Stimulated activated naive CD8-positive, alpha-beta T cell treated with anti-CD3 and anti-CD28 coated beads, Interleukin-15, Interleukin-2, amounts not matched to agents 100 ng/mL and 50 ng/mL, for 24 hours (primary cell): Measurements from ENCODE around the gene SORCS2.

Experiments
- H3K27ac Mint-ChIP-seq: one replicate; pipeline ENCODE4 v1.8.0; 2021; ENCODE audit warnings: mild to moderate bottlenecking, mixed read lengths
- H3K27me3 Mint-ChIP-seq: one replicate; pipeline ENCODE4 v1.8.0; 2021; ENCODE audit warnings: mixed read lengths
- H3K36me3 Mint-ChIP-seq: one replicate; pipeline ENCODE4 v1.8.0; 2021; ENCODE audit warnings: low read depth, mixed read lengths
- H3K4me1 Mint-ChIP-seq: one replicate; pipeline ENCODE4 v1.8.0; 2021; ENCODE audit warnings: low read depth, mixed read lengths
- H3K4me3 Mint-ChIP-seq: one replicate; pipeline ENCODE4 v1.8.0; 2021; ENCODE audit warnings: mild to moderate bottlenecking, mixed read lengths
- H3K9me3 Mint-ChIP-seq: one replicate; pipeline ENCODE4 v1.8.0; 2021; ENCODE audit warnings: mixed read lengths

Gene SORCS2

DNA sequence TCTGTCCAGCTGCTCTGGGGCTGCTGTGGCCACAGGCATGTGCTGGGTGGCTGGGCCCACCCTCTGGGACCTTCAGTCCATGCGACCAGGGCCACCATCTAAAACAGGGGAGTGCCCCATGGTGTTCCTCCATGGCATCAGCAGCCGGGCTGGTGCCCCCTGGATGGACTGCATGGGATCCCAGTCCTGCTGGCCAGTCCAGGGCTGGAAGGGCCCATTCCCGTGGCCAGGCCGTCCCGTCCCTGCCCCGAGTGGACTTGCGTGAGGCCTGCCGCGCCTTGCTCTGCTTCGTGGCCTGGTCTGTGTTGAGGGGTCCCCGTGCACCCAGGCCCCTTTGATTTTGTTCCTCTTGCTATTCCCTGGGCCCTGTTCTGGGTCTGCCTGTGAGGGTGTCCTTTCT is 36.4 kb downstream of the SORCS2 start:
- Mint-ChIP-seq H3K9me3 (no peaks in the 10 kb centered on the region), H3K4me3 (no peak overlapping the region), H3K27me3 (no peaks in the 10 kb centered on the region), H3K4me1 (no peaks in the 10 kb centered on the region), H3K36me3 (no peaks in the 10 kb centered on the region), H3K27ac (no peak overlapping the region)

DNA sequence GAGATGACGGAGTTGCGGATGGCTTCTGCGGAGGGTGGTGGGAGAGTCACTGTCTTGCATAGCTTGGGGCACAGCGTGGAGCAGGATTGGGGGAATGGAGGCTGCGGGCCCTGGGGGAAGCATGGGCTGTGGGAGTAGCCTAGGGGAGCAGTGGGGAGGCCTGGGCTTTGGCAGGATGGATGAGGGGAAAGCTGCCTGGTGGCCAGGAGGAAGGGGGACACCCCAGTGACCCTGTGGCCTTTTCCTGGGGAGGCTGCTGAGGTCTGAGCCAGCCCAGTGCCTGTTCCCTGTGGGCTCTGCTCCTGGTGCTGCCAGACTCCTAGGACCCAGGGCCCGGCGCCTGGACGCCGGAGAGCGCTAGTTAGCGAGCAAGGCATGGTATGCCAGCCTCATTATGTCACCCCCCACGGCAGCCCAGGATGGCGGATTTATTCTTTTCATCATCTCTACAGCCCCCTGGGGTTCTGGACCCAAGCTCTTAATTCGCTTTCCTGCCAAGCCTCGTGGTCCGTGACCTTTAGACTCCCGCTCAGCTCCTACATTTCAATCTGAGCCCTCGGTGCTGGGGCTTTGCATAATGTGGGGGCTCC is 39.8 kb downstream of the SORCS2 start:
- no peaks in the 10 kb centered on the region for H3K4me1 Mint-ChIP-seq
- no peak overlapping the region for H3K4me3 Mint-ChIP-seq
- H3K27me3 Mint-ChIP-seq: no peaks in the 10 kb centered on the region
- no peaks in the 10 kb centered on the region for H3K9me3 Mint-ChIP-seq
- H3K36me3 Mint-ChIP-seq: no peaks in the 10 kb centered on the region
- no peak overlapping the region for H3K27ac Mint-ChIP-seq

DNA sequence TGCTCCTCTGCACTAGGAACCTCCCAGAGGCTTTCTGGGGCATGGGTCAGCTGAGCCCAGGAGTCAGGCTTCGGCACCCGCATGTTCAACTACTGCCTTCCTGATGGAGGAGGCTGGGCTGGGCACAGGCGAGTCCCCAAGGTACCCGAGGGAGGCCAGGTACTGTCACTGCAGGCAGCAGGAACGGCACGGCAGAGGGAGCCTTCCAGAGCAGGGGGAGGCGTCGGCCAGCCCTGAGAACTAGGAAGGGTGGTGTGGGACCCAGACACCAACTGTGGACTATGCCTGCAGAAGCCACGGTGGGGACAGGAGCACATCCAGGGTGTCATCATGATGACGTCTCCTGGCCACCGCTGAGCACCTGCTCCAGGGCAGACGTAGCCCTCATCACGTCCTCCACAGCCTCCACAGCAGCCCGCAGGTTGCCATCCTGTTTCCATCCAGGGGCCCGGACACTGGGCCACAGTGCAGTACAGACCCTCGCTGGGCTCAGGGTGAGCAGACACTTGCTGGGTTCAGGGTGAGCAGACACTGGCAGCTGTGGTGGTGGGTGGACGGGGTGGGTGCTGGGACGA is 40.8 kb downstream of the SORCS2 start:
- Mint-ChIP-seq H3K9me3 (no peaks in the 10 kb centered on the region), H3K27ac (no peak overlapping the region), H3K27me3 (no peaks in the 10 kb centered on the region), H3K4me1 (no peaks in the 10 kb centered on the region), H3K36me3 (no peaks in the 10 kb centered on the region), H3K4me3 (no peak overlapping the region)

DNA sequence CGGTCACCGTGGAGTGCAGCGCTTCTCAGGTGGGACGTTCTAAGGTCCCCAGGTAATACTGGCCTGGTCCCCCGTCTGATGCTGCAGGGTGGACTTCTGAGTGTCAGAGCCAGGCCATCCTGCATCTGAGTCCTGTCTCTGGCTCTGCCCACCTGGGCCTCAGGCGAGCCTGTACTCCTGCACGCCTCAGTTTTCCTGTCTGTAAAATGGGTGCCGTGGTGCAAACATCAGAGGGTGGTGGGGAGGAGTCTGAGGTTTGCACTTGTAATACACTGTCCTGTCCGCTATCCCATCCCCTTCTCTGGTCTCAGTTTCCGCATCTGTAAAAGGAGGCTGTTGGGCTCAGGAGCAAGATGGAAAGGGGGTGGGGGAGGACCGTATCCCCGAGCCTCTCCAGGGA is 41.3 kb downstream of the SORCS2 start:
- H3K36me3 Mint-ChIP-seq: no peaks in the 10 kb centered on the region
- no peaks in the 10 kb centered on the region for H3K9me3 Mint-ChIP-seq
- H3K4me3 Mint-ChIP-seq: no peak overlapping the region
- no peaks in the 10 kb centered on the region for H3K4me1 Mint-ChIP-seq
- no peak overlapping the region for H3K27ac Mint-ChIP-seq
- no peaks in the 10 kb centered on the region for H3K27me3 Mint-ChIP-seq

DNA sequence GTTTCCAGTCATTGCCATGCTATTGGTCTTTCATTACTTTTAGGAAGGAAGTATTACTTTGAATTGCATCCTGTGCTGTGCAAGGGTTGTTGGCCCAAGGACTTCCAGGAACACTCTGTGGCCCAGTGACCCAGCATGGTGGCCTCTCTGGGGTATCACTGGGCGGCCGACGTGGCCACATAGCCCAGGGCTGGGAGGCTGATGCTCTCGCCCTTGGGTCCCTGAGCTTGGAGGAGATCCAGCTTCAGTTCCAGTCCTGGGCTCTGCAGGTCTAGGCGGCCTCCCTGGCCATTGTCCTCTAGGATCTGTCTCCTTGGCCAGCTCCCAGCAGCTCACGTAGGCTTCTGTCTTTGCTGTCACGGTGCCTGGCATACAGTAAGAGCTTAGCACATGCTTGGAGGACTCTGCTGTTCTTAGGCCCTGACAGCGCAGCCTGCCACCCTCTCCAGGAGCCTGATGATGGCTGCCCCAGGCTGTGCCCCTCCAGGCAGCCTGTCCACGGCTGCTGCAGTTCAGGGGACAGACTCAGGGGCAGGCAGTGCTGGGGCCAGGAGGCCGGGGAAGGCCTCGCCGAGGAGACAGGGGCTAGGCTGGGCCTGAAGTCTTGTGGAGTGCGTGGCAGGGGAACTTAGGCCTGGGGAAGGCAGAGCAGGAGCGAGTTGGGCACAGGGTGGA is 42.2 kb downstream of the SORCS2 start:
- no peak overlapping the region for H3K4me3 Mint-ChIP-seq

DNA sequence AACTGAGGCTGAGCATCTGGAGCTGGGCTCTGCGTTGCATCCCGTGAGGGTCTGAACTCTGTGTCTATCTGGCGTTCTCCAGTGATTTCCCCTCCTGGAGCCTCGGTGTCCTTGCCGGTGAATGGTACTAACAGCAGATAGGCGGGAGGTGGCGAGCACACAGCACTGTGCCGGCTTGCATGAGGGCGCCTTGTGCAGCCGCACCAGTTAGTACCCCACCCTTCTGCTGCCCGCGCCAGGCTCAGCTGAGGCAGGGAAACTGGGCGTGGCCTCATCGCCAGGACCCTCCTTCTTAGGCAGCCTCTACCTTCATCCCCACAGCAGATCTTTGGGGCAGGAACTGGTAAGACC is 42.7 kb downstream of the SORCS2 start:
- H3K4me1 Mint-ChIP-seq: no peaks in the 10 kb centered on the region
- H3K27ac Mint-ChIP-seq: no peak overlapping the region
- H3K9me3 Mint-ChIP-seq: no peaks in the 10 kb centered on the region
- no peak overlapping the region for H3K4me3 Mint-ChIP-seq
- H3K27me3 Mint-ChIP-seq: no peaks in the 10 kb centered on the region
- no peaks in the 10 kb centered on the region for H3K36me3 Mint-ChIP-seq

More for the DNA sequence above, 42.2 kb downstream of the SORCS2 start:
- H3K27me3 Mint-ChIP-seq: no peaks in the 10 kb centered on the region
- no peak overlapping the region for H3K27ac Mint-ChIP-seq
- H3K9me3 Mint-ChIP-seq: no peaks in the 10 kb centered on the region
- H3K36me3 Mint-ChIP-seq: no peaks in the 10 kb centered on the region
- H3K4me1 Mint-ChIP-seq: no peaks in the 10 kb centered on the region

DNA sequence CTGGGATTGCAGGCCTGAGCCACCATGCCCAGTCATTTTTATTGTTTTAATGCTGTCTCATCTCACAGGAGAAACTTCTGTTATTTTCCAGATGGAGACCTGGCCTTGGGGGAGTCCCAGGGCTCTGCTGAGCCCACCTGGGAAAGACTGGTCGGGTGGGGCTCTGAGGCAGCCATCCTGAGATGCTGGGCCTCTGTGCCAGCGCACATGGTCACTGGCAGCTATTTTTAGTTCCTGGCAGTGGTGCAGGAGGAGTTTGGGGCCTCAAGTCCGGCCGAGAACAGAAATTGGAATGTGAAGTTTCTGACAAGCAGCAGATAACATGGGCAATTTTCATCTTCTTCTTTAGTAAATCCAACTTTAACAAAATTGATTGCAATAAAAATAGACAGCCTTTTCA is 44.5 kb downstream of the SORCS2 start:
- Mint-ChIP-seq H3K27ac (no peak overlapping the region), H3K9me3 (no peaks in the 10 kb centered on the region)

DNA sequence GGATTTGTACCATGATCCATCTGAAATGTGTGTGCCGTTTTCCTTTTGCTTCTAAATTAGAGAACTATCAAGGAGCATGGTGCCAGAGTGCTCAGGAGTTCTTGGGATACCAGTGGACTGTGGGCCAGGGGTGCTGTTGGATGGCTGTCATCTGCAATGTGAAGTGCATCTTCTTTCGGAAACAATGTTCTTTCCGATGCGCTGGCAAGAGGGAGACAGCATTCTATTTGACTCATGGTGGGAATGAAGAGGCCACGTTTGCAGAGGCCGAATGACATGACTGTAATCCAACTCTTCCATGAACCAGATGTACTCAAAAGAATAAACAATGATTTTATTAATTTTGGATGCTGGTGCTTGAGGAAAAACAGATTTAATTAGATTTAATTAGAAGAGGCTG is 45.5 kb downstream of the SORCS2 start:
- Mint-ChIP-seq H3K9me3 (no peaks in the 10 kb centered on the region), H3K27ac (no peak overlapping the region), H3K27me3 (peaks cover 6% of the 10 kb centered on the region), H3K4me1 (no peaks in the 10 kb centered on the region), H3K4me3 (no peak overlapping the region), H3K36me3 (no peaks in the 10 kb centered on the region)

More for the DNA sequence above, 44.5 kb downstream of the SORCS2 start:
- Mint-ChIP-seq H3K36me3 (no peaks in the 10 kb centered on the region), H3K4me1 (no peaks in the 10 kb centered on the region), H3K4me3 (no peak overlapping the region), H3K27me3 (peaks cover 6% of the 10 kb centered on the region)

DNA sequence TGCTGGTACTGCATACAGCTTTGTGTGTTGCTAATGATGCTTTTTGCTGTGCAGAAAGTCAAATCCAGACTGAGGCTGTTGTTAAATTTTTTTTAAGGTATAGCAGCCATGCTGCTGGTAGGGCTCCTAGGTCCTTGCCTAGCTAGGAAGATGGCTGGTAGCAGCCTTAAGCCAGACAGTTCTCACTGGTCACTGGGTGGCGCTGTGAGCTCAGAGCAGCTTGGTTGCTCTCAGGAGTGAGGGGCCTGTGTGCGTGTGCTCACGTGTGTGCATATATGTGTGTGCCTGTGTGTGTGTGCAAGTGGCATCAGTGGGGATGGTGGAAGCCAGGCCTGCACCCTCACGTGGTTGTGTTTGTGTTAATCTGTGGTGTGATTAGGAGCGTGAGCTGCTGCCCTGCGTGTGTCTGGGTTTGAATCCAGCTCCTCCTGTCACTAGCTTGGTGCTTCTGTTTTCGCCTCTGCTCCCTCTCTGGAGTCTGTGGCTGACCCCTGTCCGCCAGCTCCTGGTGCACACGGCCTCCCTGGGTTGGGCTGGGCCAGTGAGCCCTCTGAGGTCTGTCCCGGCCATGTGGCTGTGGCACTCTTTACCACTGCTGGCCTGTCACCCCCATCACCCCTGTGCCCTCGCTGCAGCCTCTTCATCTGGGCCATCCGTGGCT is 46.1 kb downstream of the SORCS2 start:
- H3K4me3 Mint-ChIP-seq: no peak overlapping the region
- no peaks in the 10 kb centered on the region for H3K9me3 Mint-ChIP-seq
- no peaks in the 10 kb centered on the region for H3K36me3 Mint-ChIP-seq
- H3K4me1 Mint-ChIP-seq: no peaks in the 10 kb centered on the region
- H3K27me3 Mint-ChIP-seq: peaks cover 6% of the 10 kb centered on the region
- H3K27ac Mint-ChIP-seq: no peak overlapping the region

DNA sequence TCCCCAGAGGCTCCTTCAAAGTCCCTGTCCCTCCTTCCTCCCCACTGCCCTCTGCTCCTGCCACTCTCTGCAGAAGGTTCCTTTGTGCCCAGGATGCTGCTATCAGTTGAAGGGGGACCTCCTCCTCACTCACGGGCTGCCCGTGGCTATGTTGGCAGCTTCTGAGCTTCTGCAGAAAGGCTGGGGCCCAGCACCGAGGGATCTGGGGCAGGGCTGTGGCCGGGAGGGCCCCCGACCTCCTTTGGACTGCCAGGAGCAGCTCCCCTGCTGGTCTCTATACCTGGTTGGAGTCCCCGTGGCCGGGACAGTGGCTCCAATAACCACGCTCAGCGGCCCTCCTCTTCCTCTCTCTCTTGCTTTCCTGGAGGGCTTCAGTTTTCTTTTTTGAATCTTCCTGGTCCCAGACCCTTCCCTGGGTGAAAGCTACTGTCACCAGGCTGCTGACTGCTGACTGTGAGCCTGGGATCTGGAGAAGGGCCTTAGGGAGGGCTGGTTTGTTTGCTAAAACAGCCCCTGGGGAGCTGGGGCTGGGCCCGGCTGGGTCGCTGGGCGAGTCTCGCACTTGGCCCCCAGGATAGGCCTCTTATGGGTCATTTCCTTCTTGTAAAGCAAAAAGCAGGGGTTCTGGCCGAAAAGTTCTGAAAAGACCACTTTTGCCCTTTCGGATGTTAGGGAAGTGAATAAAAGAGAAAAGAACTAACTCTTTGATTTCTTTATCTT is 46.9 kb downstream of the SORCS2 start:
- no peak overlapping the region for H3K27ac Mint-ChIP-seq
- H3K4me3 Mint-ChIP-seq: no peak overlapping the region
- H3K36me3 Mint-ChIP-seq: no peaks in the 10 kb centered on the region
- no peaks in the 10 kb centered on the region for H3K4me1 Mint-ChIP-seq
- H3K27me3 Mint-ChIP-seq: peaks cover 6% of the 10 kb centered on the region
- H3K9me3 Mint-ChIP-seq: no peaks in the 10 kb centered on the region

DNA sequence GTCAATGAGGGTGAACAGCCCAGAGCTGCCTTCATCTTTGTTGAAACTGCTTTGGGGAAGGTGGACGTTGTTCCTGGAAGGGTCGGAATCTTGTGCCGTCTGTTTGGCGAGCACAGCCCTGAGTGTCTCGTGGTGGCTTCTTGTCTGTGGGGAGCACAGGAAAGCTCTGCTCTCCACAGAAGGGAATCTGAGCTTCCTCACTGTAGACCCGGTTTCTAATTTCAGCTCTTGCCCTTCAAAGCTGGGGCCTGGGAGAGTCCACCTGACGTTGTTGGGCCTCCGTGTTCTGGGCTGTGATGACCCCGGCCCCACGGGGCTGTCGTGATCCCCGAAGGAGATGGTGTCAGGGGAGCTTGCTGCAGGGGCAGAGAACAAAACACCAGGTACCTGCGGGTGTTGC is 47.5 kb downstream of the SORCS2 start:
- no peak overlapping the region for H3K4me3 Mint-ChIP-seq
- H3K27me3 Mint-ChIP-seq: peaks cover 6% of the 10 kb centered on the region
- H3K27ac Mint-ChIP-seq: no peak overlapping the region
- H3K9me3 Mint-ChIP-seq: no peaks in the 10 kb centered on the region
- H3K36me3 Mint-ChIP-seq: no peaks in the 10 kb centered on the region
- H3K4me1 Mint-ChIP-seq: no peaks in the 10 kb centered on the region

DNA sequence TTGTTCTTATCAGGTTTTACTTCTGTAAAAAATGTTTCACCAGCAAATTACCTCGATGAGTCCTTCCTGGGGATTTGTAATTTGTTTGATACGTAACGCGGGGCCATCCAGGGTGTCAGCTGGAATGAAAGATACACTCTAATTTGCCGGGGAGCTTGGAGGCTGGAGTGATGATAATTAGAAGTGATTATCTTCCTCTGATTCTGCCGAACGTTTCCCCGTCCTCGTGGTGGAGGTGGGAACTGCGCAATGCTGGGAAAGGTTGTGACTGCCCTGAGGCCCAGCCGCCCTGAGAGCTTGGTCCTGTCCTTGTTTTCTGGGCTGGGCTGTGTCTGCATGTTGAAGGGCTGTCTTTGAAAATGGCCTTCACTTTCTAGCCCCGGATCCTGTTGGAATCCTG is 48.0 kb downstream of the SORCS2 start:
- Mint-ChIP-seq H3K36me3 (no peaks in the 10 kb centered on the region), H3K27ac (no peak overlapping the region)

DNA sequence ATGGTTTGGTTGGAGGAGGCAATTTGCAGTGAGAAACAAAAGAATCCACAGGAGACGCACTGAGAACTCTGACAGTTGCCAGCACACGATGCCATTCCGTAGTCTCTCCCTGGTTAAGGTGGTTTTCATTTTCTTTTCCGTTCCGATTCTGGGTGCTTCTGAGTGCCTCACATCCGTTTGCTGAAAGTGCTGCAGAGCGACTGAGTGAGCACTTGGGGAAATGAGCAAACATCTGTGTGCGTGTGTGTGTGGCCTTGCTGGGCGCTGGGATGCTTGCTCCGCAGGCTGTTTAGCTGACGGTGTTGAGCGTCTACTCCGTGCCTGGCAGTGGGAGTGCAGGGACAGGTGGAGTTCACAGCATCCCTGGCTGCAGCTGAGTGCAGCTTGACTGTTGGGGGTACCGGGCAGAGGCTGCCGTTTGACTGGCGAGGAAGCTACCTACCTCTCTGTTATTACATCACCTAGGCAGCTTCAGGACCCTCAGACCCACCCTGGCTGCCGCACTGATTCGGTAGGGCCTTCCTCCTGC is 49.3 kb downstream of the SORCS2 start:
- Mint-ChIP-seq H3K9me3 (no peaks in the 10 kb centered on the region), H3K36me3 (no peaks in the 10 kb centered on the region), H3K4me3 (no peak overlapping the region), H3K27me3 (peaks cover 6% of the 10 kb centered on the region), H3K4me1 (no peaks in the 10 kb centered on the region), H3K27ac (no peak overlapping the region)

More for the DNA sequence above, 48.0 kb downstream of the SORCS2 start:
- Mint-ChIP-seq H3K4me1 (no peaks in the 10 kb centered on the region), H3K4me3 (no peak overlapping the region), H3K27me3 (peaks cover 6% of the 10 kb centered on the region), H3K9me3 (no peaks in the 10 kb centered on the region)

DNA sequence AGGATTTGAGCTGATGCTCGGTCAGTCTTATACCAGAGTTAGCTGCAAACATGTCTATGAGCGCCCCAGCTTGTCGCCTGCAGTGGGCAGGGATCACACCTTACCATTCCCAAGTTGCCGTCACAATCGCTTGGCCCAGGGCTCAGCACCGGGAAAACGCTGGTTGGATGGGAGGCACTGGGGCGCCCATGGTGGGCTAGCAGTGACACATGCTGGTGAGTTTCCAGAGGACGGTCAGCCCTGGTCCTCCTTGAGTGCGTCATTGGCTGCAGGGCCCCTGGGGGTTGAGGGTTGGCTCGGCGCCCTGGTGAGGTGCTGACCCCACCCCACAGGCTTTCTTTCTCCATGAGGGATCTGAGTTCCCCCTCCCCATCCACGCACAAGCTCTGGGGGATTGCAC is 50.4 kb downstream of the SORCS2 start:
- Mint-ChIP-seq H3K36me3 (no peaks in the 10 kb centered on the region), H3K9me3 (no peaks in the 10 kb centered on the region), H3K4me1 (no peaks in the 10 kb centered on the region), H3K27ac (no peak overlapping the region), H3K27me3 (peaks cover 6% of the 10 kb centered on the region), H3K4me3 (no peak overlapping the region)
